ENCODE measurements around the gene NRCAM.
A peak's percentile ranks its signal among the peaks of the same experiment; 100 is the strongest.

Gene NRCAM

GRCh38 chr7:108156897-108157605 is 299.2 kb downstream of the NRCAM start:
- no peak for DNase-seq (ENCODE audit: low spot score)

GRCh38 chr7:108152198-108152597 is 304.0 kb downstream of the NRCAM start:
- DNase-seq (ENCODE audit: low spot score): no peak

GRCh38 chr7:108149908-108150307 is 306.3 kb downstream of the NRCAM start:
- DNase-seq (ENCODE audit: low spot score): no peak

GRCh38 chr7:108149119-108149518 is 307.1 kb downstream of the NRCAM start:
- no peak for DNase-seq (ENCODE audit: low spot score)

GRCh38 chr7:108147031-108147563 is 309.1 kb downstream of the NRCAM start:
- no peak for DNase-seq (ENCODE audit: low spot score)

- peak; percentile 65 for DNase-seq (ENCODE audit: low spot score)
These were observed 310.0 kb downstream of the NRCAM start for GRCh38 chr7:108146070-108146842.

- DNase-seq (ENCODE audit: low spot score): no peak
These were observed 310.8 kb downstream of the NRCAM start for GRCh38 chr7:108145401-108145800.

GRCh38 chr7:108144931-108145330 is 311.3 kb downstream of the NRCAM start:
- DNase-seq (ENCODE audit: low spot score): no peak

GRCh38 chr7:108143658-108144420 is 312.4 kb downstream of the NRCAM start:
- no peak for DNase-seq (ENCODE audit: low spot score)

- DNase-seq (ENCODE audit: low spot score): peak; percentile 8
These were observed 313.5 kb downstream of the NRCAM start for GRCh38 chr7:108142675-108143259.

GRCh38 chr7:108142180-108142579 is 314.1 kb downstream of the NRCAM start:
- DNase-seq (ENCODE audit: low spot score): no peak

GRCh38 chr7:108140671-108141070 is 315.6 kb downstream of the NRCAM start:
- no peak for DNase-seq (ENCODE audit: low spot score)

- no peak for DNase-seq (ENCODE audit: low spot score)
These were observed 317.3 kb downstream of the NRCAM start for GRCh38 chr7:108138911-108139310.

GRCh38 chr7:108137993-108138392 is 318.2 kb downstream of the NRCAM start:
- no peak for DNase-seq (ENCODE audit: low spot score)

GRCh38 chr7:108137040-108137439 is 319.2 kb downstream of the NRCAM start:
- no peak for DNase-seq (ENCODE audit: low spot score)

GRCh38 chr7:108136191-108136688 is 320.0 kb downstream of the NRCAM start:
- DNase-seq (ENCODE audit: low spot score): no peak

GRCh38 chr7:108135446-108136190 is 320.6 kb downstream of the NRCAM start:
- no peak for DNase-seq (ENCODE audit: low spot score)

GRCh38 chr7:108134486-108134885 is 321.8 kb downstream of the NRCAM start:
- DNase-seq (ENCODE audit: low spot score): no peak

- DNase-seq (ENCODE audit: low spot score): no peak
These were observed 323.5 kb downstream of the NRCAM start for GRCh38 chr7:108132551-108133265.

GRCh38 chr7:108130261-108130660 is 326.0 kb downstream of the NRCAM start, which contains the start of gene LAMB4:
TSS of gene LAMB4 (minus strand) at chr7:108130361. CDS start at chr7:108123164, 7,197 bp downstream.
- DNase-seq (ENCODE audit: low spot score): no peak
